Keratinocyte (primary cell): Measurements from ENCODE around the gene TMEM18. TPM values are rescaled to one million over a fixed set of nuclear protein-coding genes. Genes with fewer than 3 reads are reported as not detected.

Source experiments
- DNase-seq: peaks from one replicate; pipeline ENCODE4 v3.0.0-alpha.2; 2011; ENCODE audit warnings: low read depth, missing footprints, low spot score
- FAIRE-seq: peaks from 2 replicates; lab custom pipeline; 2011; peaks lifted over from hg19 to GRCh38; lab: Jason Lieb, UNC
- H2AFZ ChIP-seq: 2 replicates; pipeline ENCODE4 v1.6.0; 2012; ENCODE audit warnings: low read length, control low read depth, inconsistent platforms; ENCODE audit not compliant: control insufficient read depth
- H3K27ac ChIP-seq: 2 replicates; pipeline ENCODE4 v1.5.1; 2011; ENCODE audit warnings: low read length; ENCODE audit not compliant: control insufficient read depth, insufficient read depth
- H3K27me3 ChIP-seq: 3 replicates; pipeline ENCODE4 v1.6.0; 2011; ENCODE audit warnings: low read length; ENCODE audit not compliant: control insufficient read depth, insufficient read depth; ENCODE audit errors: extremely low read depth
- H3K36me3 ChIP-seq, 2 experiments: 2 replicates in 1 of 2; 3 replicates in 1 of 2; pipeline ENCODE4 v1.5.1; 2011; ENCODE audit warnings: low read length in 2 of 2, mild to moderate bottlenecking in 1 of 2; ENCODE audit not compliant: control insufficient read depth in 2 of 2, insufficient read depth in 2 of 2; ENCODE audit errors: extremely low read depth in 1 of 2
- H3K4me1 ChIP-seq: 3 replicates; pipeline ENCODE4 v1.5.1; 2011; ENCODE audit warnings: low read length; ENCODE audit not compliant: control insufficient read depth, insufficient read depth; ENCODE audit errors: extremely low read depth
- H3K4me2 ChIP-seq: 3 replicates; pipeline ENCODE4 v1.6.0; 2011; ENCODE audit warnings: low read depth, low read length; ENCODE audit not compliant: control insufficient read depth, insufficient read depth; ENCODE audit errors: extremely low read depth
- H3K4me3 ChIP-seq, 3 experiments: fragments of 200-600 bp in 1 of 3; sonication (generic) in 1 of 3; 2 replicates in 2 of 3; 3 replicates in 1 of 3; pipeline ENCODE4 v1.5.1; 2011 to 2016; ENCODE audit warnings: low read length in 3 of 3, mild to moderate bottlenecking in 3 of 3, control low read depth in 2 of 3, inconsistent platforms in 1 of 3, low read depth in 1 of 3, mixed read lengths in 1 of 3, mixed run types in 1 of 3, moderate library complexity in 1 of 3; ENCODE audit not compliant: control insufficient read depth in 2 of 3, insufficient read depth in 2 of 3; ENCODE audit errors: extremely low read depth in 1 of 3
- H3K79me2 ChIP-seq: 2 replicates; pipeline ENCODE4 v1.6.0; 2012; ENCODE audit warnings: low read length; ENCODE audit not compliant: control insufficient read depth, insufficient read depth
- H3K9ac ChIP-seq: 3 replicates; pipeline ENCODE4 v1.6.0; 2011; ENCODE audit warnings: low read length; ENCODE audit not compliant: control insufficient read depth, insufficient read depth; ENCODE audit errors: extremely low read depth
- H3K9me1 ChIP-seq: 3 replicates; pipeline ENCODE4 v1.6.0; 2011; ENCODE audit warnings: low read length; ENCODE audit not compliant: control insufficient read depth, insufficient read depth; ENCODE audit errors: extremely low read depth
- H3K9me3 ChIP-seq: 2 replicates; pipeline ENCODE4 v1.5.1; 2012; ENCODE audit warnings: low read depth, low read length; ENCODE audit not compliant: control insufficient read depth
- H4K20me1 ChIP-seq: 3 replicates; pipeline ENCODE4 v1.6.0; 2011; ENCODE audit warnings: low read length; ENCODE audit not compliant: control insufficient read depth, insufficient read depth; ENCODE audit errors: extremely low read depth
- CTCF ChIP-seq, 3 experiments: IDR thresholded peaks in 1 of 3; conservative IDR thresholded peaks in 1 of 3; optimal IDR thresholded peaks in 1 of 3; 2 replicates in 2 of 3; 3 replicates in 1 of 3; pipeline versions ENCODE3 to v1.5.1; 2011; ENCODE audit warnings: low read length in 3 of 3, mild to moderate bottlenecking in 3 of 3, moderate library complexity in 2 of 3, control low read depth in 1 of 3, inconsistent platforms in 1 of 3; ENCODE audit not compliant: insufficient read depth in 2 of 3; ENCODE audit errors: extremely low read depth in 1 of 3
- EZH2 ChIP-seq: IDR thresholded peaks from one replicate; pipeline ENCODE4 v1.6.1; 2012; ENCODE audit warnings: inconsistent platforms, mild to moderate bottlenecking, low read length, moderate library complexity
- dilution Hi-C: fragments of 300-500 bp; cut with MboI; formaldehyde crosslinking; loops from one replicate; pipeline ENCODE4 v1.7.0; 2020; ENCODE audit warnings: low sequenced_read_pairs; ENCODE audit not compliant: extremely low pct_ligation_motif_present
- polyA plus RNA-seq, 5 experiments: library from polyadenylated mRNA; depleted of rRNA in 3 of 5; stranded (reverse) in 3 of 5; stranded (forward) in 1 of 5; unstranded in 1 of 5; fragments of >200 nt; gene quantifications; 1 replicate in 1 of 5; 2 replicates in 3 of 5; 3 replicates in 1 of 5; pipeline versions ENCODE4 v1.2.1 to v1.2.3, GENCODE V29; 2011 to 2012; ENCODE audit warnings: missing spikeins in 2 of 5, low read depth in 1 of 5, low replicate concordance in 1 of 5

TMEM18 gene
- polyA plus RNA-seq, 1 donor (not counting 4 experiments of a cell fraction or from before 2014, with no cell fraction given) = 27.7 TPM

- H3K4me1 ChIP-seq = no peaks in the 10 kb centered on the region
- no peaks in the 10 kb centered on the region for H3K27me3 ChIP-seq
- FAIRE-seq = no peak
- no peak overlapping the region for H2AFZ ChIP-seq
- DNase-seq = no peak
- no peak overlapping the region for H3K4me2 ChIP-seq
- no peaks in the 10 kb centered on the region for H3K9me3 ChIP-seq
- no peak overlapping the region for H3K4me3 ChIP-seq
- no peaks in the 10 kb centered on the region for H3K79me2 ChIP-seq
- no peaks in the 10 kb centered on the region for H4K20me1 ChIP-seq
- no peak overlapping the region for H3K9ac ChIP-seq
- H3K9me1 ChIP-seq = no peaks in the 10 kb centered on the region
- H3K27ac ChIP-seq = no peak overlapping the region
- dilution Hi-C loops = no loop called here
- TF ChIP-seq EZH2 (no peak), CTCF (optimal IDR thresholded peaks at IDR 0.05 in 1 of 3, IDR thresholded peaks at IDR 0.05 in 1 of 3, conservative IDR thresholded peaks at IDR 0.05 in 1 of 3; ENCODE audit: extremely low read depth in 1 of 3, insufficient read depth in 2 of 3, low read length in 3 of 3) (no peak)
- no peaks in the 10 kb centered on the region for H3K36me3 ChIP-seq
Observed at GRCh38 chr2:629961-630360, 47.2 kb downstream of the TMEM18 start.

DNA sequence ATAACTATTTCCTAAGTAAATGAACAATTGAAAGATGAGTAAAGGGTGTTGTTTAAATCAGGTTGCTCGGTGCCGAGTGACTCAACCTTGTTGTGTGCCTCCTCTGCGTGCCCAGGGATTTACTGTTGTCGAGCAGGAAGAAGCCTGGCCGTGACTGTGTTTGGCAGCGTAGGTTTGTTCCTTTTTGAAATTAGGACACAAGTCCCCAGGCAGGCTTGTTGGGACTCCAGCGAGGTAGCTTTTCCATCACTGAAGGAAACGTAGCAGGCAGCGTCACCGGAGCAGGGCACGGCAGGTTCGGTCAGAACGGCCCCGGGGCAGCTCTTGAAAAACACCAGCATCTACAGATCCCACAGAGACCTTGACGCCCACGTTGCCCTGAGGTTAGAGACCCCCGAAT lies 48.6 kb downstream of the TMEM18 start:
- Histone ChIP-seq H3K9ac (no peak overlapping the region), H3K4me3 (peak overlapping the region in 1 of 3 experiments; percentile 14), H3K9me3 (no peaks in the 10 kb centered on the region), H3K27ac (no peak overlapping the region), H3K27me3 (no peaks in the 10 kb centered on the region), H2AFZ (peak overlapping the region; percentile 33), H3K4me1 (no peaks in the 10 kb centered on the region), H3K4me2 (peak overlapping the region; percentile 2), H3K79me2 (no peaks in the 10 kb centered on the region), H3K36me3 (no peaks in the 10 kb centered on the region), H4K20me1 (no peaks in the 10 kb centered on the region), H3K9me1 (no peaks in the 10 kb centered on the region)
- DNase-seq = no peak
- FAIRE-seq = no peak
- dilution Hi-C loops = no loop called here
- TF ChIP-seq CTCF (optimal IDR thresholded peaks at IDR 0.05 in 1 of 3, IDR thresholded peaks at IDR 0.05 in 1 of 3, conservative IDR thresholded peaks at IDR 0.05 in 1 of 3; ENCODE audit: extremely low read depth in 1 of 3, insufficient read depth in 2 of 3, low read length in 3 of 3) = no peak
- TF ChIP-seq EZH2 = no peak
